HepG2 (cell line): ENCODE results near the gene TOR2A. TPM values are rescaled to one million over a fixed set of nuclear protein-coding genes. Genes with fewer than 3 reads are reported as not detected.
A peak's percentile ranks its signal among the peaks of the same experiment; 100 is the strongest.

Experiments used
- ATF7-NPFF ChIP-seq: sonication (generic); formaldehyde crosslinking; IDR thresholded peaks from 2 replicates; pipeline ENCODE4 v1.8.1; 2023; ENCODE audit warnings: mild to moderate bottlenecking, low read depth, missing genetic modification reagents, moderate library complexity
- GLI4 ChIP-seq: sonication (generic); formaldehyde crosslinking; IDR thresholded peaks from 2 replicates; pipeline ENCODE4 v1.5.1; 2020; ENCODE audit warnings: missing genetic modification reagents, mild to moderate bottlenecking, moderate library complexity, borderline replicate concordance
- IKZF4 ChIP-seq: sonication (generic); formaldehyde crosslinking; IDR thresholded peaks from 2 replicates; pipeline ENCODE4 v1.5.1; 2020; ENCODE audit warnings: borderline replicate concordance, mild to moderate bottlenecking, low read depth, missing genetic modification reagents; ENCODE audit errors: not compliant biosample characterization
- KAT2B ChIP-seq: fragments of 150-350 bp; IDR thresholded peaks from 2 replicates; pipeline ENCODE4 v1.6.1; 2014; ENCODE audit warnings: low read depth, low read length, borderline replicate concordance
- KDM3A ChIP-seq: IDR thresholded peaks from 2 replicates; pipeline ENCODE4 v1.6.1; 2018; ENCODE audit warnings: low read depth, missing compliant biosample characterization
- POLR2G ChIP-seq: fragments of 200-400 bp; formaldehyde crosslinking; IDR thresholded peaks from 2 replicates; pipeline ENCODE4 v1.6.1; 2018; ENCODE audit warnings: mild to moderate bottlenecking, low read depth, low read length, moderate library complexity
- RBFOX2 ChIP-seq: fragments of 200-400 bp; formaldehyde crosslinking; IDR thresholded peaks from 2 replicates; pipeline ENCODE4 v1.6.1; 2017; ENCODE audit warnings: low read depth, mild to moderate bottlenecking, low read length
- RFX5 ChIP-seq: IDR thresholded peaks from 2 replicates; pipeline ENCODE4 v1.6.1; 2011; ENCODE audit warnings: low read depth, low read length, improper control_type of control experiment
- SOX5 ChIP-seq: IDR thresholded peaks from 2 replicates; pipeline ENCODE4 v1.6.1; 2016; ENCODE audit warnings: borderline replicate concordance
- SOX6 ChIP-seq, 2 experiments: fragments of 450-650 bp in 1 of 2; sonication (generic) in 1 of 2; formaldehyde crosslinking in 1 of 2; IDR thresholded peaks; 2 replicates each; pipeline versions ENCODE4 v1.4.0 to v1.6.1; 2017 to 2020; ENCODE audit warnings: antibody characterized with exemption in 1 of 2, mild to moderate bottlenecking in 1 of 2, missing genetic modification reagents in 1 of 2
- SP1 ChIP-seq, 2 experiments: fragments of 450-650 bp in 1 of 2; sonication (generic) in 1 of 2; formaldehyde crosslinking in 1 of 2; IDR thresholded peaks; 2 replicates each; pipeline versions ENCODE4 v1.4.0 to v1.6.1; 2016 to 2020; ENCODE audit warnings: missing genetic modification reagents in 1 of 2
- YY1 ChIP-seq: IDR thresholded peaks from 2 replicates; pipeline ENCODE4 v1.6.1; 2011; ENCODE audit warnings: low read length, low read depth, moderate library complexity, mild to moderate bottlenecking; ENCODE audit not compliant: insufficient read depth, insufficient replicate concordance
- ZFP37 ChIP-seq: sonication (generic); formaldehyde crosslinking; IDR thresholded peaks from 2 replicates; pipeline ENCODE4 v1.4.0; 2020; ENCODE audit warnings: missing genetic modification reagents, borderline replicate concordance
- ZNF333 ChIP-seq: sonication (generic); formaldehyde crosslinking; IDR thresholded peaks from 2 replicates; pipeline ENCODE4 v1.4.0; 2020; ENCODE audit warnings: mild to moderate bottlenecking, missing genetic modification reagents, borderline replicate concordance
- ZNF33A ChIP-seq: sonication (generic); formaldehyde crosslinking; IDR thresholded peaks from 2 replicates; pipeline ENCODE4 v1.5.1; 2020; ENCODE audit warnings: missing genetic modification reagents, mild to moderate bottlenecking, moderate library complexity, borderline replicate concordance
- ZNF616 ChIP-seq: sonication (generic); formaldehyde crosslinking; IDR thresholded peaks from 2 replicates; pipeline ENCODE4 v1.5.0; 2020; ENCODE audit warnings: low read depth, mild to moderate bottlenecking, missing genetic modification reagents
- ZNF703 ChIP-seq: sonication (generic); formaldehyde crosslinking; IDR thresholded peaks from 2 replicates; pipeline ENCODE4 v1.5.1; 2020; ENCODE audit warnings: missing genetic modification reagents, mild to moderate bottlenecking, moderate library complexity, borderline replicate concordance
- ZNF780A ChIP-seq: sonication (generic); formaldehyde crosslinking; IDR thresholded peaks from 2 replicates; pipeline ENCODE4 v1.8.0; 2022; ENCODE audit warnings: mild to moderate bottlenecking, missing genetic modification reagents, moderate library complexity
- polyA plus RNA-seq, 8 experiments: library from polyadenylated mRNA; depleted of rRNA in 3 of 8; stranded (reverse) in 7 of 8; unstranded in 1 of 8; fragments of >200 nt; fragmentation: Illumina TruSeq in 4 of 8; extraction: Trizol in 4 of 8; gene quantifications; 2 replicates each; pipeline versions ENCODE4 v1.2.1 to v1.2.3, GENCODE V29; 2011 to 2016; ENCODE audit warnings: low read depth in 4 of 8, missing spikeins in 1 of 8, mixed read lengths in 1 of 8; ENCODE audit not compliant: insufficient read depth in 1 of 8
- total RNA-seq, 5 experiments: library from RNA; depleted of rRNA; stranded (reverse); fragments of >200 nt; fragmentation: Illumina TruSeq; extraction: Trizol; gene quantifications; 2 replicates each; pipeline ENCODE4 v1.2.3, GENCODE V29; 2016; ENCODE audit warnings: low read depth in 1 of 5
- TF ChIP-seq, protein P1 (sequence below): IDR thresholded peaks from 2 replicates; pipeline ENCODE4 v1.6.1; 2012; ENCODE audit warnings: inconsistent platforms
- TF ChIP-seq, protein P2 (sequence below): sonication (generic); formaldehyde crosslinking; IDR thresholded peaks from 2 replicates; pipeline ENCODE4 v1.5.0; 2020; ENCODE audit warnings: mild to moderate bottlenecking, missing genetic modification reagents
- TF ChIP-seq, protein P3 (sequence below), 2 experiments: fragments of 450-650 bp in 1 of 2; sonication (generic) in 1 of 2; formaldehyde crosslinking; IDR thresholded peaks; 2 replicates each; pipeline versions ENCODE4 v1.5.0 to v1.8.0; 2020 to 2022; ENCODE audit warnings: mild to moderate bottlenecking in 1 of 2, missing genetic modification reagents in 1 of 2

The TOR2A gene
- total and polyA plus RNA-seq, 2 of the 13 experiments (the other 11 are each of a cell fraction or from before 2014, with no cell fraction given): 3.5 to 7.2 TPM

DNA sequence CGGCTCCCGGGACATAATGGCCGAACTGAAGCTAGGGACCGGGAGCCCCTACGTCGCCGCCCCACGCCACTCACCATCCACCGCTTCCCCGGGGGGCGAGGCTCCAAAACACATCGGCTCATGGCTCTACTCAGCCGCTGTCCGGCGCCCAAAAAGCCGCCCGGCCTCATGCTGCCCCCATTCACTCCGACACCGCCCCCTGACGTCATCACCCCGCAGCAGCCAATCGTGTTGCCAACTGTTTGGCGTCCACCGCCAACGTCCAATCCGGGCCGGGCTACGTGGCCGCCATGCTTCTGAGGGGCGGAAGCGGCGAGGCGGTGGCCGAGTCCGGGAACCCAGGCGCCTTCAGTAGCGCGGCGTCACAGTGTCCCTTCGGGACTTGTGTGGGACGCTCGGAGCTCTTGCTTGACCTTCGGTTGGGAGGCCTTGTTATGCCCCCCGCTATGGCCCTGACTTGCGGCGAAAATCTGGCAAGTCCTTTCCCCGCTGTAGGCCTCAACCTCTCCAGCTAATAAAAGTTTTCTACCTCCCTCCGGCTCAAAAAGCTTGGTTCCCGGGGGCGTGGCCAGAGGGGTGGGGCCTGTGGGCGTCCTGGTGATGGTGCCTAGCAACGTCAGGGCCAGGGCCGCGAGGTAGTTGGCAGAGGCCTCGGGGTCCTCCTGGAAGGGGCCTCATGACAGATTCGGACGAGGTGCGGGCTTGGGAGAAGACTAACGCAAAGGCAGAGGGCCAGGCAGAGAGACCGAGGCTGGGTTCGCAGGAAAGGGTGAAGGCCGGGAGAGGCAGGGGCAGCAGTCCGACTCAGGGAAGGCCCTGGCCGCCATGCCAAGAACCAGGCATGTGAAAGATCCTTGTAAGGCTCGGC, 19.4 kb downstream of the TOR2A start, which contains the start of the genes PTRH1 and TTC16 (continued):
- TF ChIP-seq, protein P1, sequence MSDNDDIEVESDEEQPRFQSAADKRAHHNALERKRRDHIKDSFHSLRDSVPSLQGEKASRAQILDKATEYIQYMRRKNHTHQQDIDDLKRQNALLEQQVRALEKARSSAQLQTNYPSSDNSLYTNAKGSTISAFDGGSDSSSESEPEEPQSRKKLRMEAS: peak; percentile 62
- TF ChIP-seq SP1 (IDR thresholded peaks at IDR 0.05) (no peak), SP1 (CRISPR knock-in tag; IDR thresholded peaks at IDR 0.05) (peak; percentile 94), KAT2B (no peak), RBFOX2 (peak; percentile 69; the same call in 1 of the 2 replicates), ZFP37 (CRISPR knock-in tag) (0 out of 2 replicates have a peak, but pooled peaks have one; percentile 27), ZNF33A (CRISPR knock-in tag) (no peak; the same call in 1 of the 2 replicates), ZNF616 (0 out of 2 replicates have a peak, but pooled peaks have one; percentile 47), IKZF4 (peak; percentile 7), YY1 (peak; percentile 100), ZNF703 (no peak), ATF7-NPFF (CRISPR knock-in tag) (no peak; the same call in 1 of the 2 replicates), ZNF780A (CRISPR knock-in tag) (no peak), ZNF333 (CRISPR knock-in tag) (0 out of 2 replicates have a peak, but pooled peaks have one; percentile 73), SOX5 (CRISPR knock-in tag) (0 out of 2 replicates have a peak, but pooled peaks have one; percentile 23), SOX6 (IDR thresholded peaks at IDR 0.05) (no peak), SOX6 (CRISPR knock-in tag; IDR thresholded peaks at IDR 0.05) (peak; percentile 9; the same call in 1 of the 2 replicates), KDM3A (CRISPR knock-in tag) (0 out of 2 replicates have a peak, but pooled peaks have one; percentile 29), RFX5 (peak; percentile 81; the same call in 1 of the 2 replicates), POLR2G (peak; percentile 48; the same call in 1 of the 2 replicates), GLI4 (CRISPR knock-in tag) (peak; percentile 46; the same call in 1 of the 2 replicates)
- TF ChIP-seq, protein P2, sequence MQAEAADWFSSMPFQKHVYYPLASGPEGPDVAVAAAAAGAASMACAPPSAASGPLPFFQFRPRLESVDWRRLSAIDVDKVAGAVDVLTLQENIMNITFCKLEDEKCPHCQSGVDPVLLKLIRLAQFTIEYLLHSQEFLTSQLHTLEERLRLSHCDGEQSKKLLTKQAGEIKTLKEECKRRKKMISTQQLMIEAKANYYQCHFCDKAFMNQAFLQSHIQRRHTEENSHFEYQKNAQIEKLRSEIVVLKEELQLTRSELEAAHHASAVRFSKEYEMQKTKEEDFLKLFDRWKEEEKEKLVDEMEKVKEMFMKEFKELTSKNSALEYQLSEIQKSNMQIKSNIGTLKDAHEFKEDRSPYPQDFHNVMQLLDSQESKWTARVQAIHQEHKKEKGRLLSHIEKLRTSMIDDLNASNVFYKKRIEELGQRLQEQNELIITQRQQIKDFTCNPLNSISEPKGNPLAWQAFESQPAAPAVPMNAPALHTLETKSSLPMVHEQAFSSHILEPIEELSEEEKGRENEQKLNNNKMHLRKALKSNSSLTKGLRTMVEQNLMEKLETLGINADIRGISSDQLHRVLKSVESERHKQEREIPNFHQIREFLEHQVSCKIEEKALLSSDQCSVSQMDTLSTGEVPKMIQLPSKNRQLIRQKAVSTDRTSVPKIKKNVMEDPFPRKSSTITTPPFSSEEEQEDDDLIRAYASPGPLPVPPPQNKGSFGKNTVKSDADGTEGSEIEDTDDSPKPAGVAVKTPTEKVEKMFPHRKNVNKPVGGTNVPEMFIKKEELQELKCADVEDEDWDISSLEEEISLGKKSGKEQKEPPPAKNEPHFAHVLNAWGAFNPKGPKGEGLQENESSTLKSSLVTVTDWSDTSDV (CRISPR knock-in tag): no peak
- TF ChIP-seq, protein P3, sequence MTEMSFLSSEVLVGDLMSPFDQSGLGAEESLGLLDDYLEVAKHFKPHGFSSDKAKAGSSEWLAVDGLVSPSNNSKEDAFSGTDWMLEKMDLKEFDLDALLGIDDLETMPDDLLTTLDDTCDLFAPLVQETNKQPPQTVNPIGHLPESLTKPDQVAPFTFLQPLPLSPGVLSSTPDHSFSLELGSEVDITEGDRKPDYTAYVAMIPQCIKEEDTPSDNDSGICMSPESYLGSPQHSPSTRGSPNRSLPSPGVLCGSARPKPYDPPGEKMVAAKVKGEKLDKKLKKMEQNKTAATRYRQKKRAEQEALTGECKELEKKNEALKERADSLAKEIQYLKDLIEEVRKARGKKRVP (CRISPR knock-in tag; IDR thresholded peaks at IDR 0.05): no peak
